GM12873 (cell line): Measurements from ENCODE around the gene DDIT4.

ENCODE experiments used
- TF ChIP-seq, protein P1 (sequence below): IDR thresholded peaks from 2 replicates; pipeline ENCODE4 v1.5.1; 2012; ENCODE audit warnings: low read depth, mild to moderate bottlenecking, moderate library complexity, low read length, control low read depth; ENCODE audit not compliant: insufficient read depth; ENCODE audit errors: missing control alignments

DDIT4 gene

DNA sequence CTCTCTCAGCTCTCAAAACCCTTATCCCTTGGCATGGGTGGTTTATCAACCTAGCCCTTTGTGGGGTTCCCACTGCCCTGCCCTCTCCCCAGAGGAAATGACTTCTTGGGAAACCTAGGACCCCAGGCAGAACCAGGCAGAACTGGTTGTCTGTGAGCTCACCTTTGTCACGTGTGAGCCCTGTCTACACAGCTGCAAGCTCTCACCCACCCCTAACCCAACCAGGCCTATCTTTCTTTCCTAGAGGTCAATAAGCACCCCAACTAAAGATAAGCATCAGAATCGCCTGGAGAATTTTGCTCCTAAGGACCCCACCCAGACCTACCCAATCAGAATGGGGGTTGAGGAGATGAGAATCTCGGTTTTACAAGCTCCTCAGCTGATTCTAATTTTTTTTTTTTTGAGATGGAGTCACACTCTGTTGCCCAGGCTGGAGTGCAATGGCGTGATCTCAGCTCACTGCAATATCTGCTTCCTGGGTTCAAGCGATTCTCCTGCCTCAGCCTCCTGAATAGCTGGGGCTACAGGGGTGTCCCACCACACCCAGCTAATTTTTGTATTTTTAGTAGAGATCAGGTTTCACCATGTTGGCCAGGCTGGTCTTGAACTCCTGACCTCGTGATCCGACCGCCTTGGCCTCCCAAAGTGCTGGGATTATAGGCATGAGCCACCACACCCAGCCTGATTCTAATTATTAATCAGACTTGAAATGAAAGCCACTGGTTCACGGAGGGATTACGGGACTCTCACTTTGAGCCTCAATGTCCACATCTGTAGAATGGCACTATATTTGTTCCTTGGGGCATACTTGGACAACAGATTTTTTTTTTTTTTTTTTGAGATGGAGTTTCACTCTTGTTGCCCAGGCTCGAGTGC lies 7.5 kb upstream of the DDIT4 start:
- TF ChIP-seq, protein P1, sequence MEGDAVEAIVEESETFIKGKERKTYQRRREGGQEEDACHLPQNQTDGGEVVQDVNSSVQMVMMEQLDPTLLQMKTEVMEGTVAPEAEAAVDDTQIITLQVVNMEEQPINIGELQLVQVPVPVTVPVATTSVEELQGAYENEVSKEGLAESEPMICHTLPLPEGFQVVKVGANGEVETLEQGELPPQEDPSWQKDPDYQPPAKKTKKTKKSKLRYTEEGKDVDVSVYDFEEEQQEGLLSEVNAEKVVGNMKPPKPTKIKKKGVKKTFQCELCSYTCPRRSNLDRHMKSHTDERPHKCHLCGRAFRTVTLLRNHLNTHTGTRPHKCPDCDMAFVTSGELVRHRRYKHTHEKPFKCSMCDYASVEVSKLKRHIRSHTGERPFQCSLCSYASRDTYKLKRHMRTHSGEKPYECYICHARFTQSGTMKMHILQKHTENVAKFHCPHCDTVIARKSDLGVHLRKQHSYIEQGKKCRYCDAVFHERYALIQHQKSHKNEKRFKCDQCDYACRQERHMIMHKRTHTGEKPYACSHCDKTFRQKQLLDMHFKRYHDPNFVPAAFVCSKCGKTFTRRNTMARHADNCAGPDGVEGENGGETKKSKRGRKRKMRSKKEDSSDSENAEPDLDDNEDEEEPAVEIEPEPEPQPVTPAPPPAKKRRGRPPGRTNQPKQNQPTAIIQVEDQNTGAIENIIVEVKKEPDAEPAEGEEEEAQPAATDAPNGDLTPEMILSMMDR, result no peak

DNA sequence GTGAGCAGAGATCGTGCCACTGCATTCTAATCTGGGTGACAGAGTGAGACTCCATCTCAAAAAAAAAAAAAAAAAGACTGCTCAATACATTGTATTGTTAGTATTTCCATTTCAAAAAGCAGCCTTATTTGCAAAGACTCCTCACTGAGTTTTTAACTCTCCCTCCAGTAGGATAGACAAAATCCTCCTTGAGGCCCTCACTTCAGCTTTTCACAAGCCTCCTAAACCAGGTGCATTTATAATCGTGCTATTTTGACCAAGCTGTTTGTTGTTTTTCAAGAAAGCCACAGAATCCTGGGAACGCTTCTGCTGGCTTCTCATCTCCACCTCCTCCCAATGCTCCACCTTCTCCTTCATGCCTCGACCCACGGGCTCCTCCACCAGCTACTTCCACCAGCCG lies 6.3 kb upstream of the DDIT4 start:
- TF ChIP-seq, protein P1, result no peak

DNA sequence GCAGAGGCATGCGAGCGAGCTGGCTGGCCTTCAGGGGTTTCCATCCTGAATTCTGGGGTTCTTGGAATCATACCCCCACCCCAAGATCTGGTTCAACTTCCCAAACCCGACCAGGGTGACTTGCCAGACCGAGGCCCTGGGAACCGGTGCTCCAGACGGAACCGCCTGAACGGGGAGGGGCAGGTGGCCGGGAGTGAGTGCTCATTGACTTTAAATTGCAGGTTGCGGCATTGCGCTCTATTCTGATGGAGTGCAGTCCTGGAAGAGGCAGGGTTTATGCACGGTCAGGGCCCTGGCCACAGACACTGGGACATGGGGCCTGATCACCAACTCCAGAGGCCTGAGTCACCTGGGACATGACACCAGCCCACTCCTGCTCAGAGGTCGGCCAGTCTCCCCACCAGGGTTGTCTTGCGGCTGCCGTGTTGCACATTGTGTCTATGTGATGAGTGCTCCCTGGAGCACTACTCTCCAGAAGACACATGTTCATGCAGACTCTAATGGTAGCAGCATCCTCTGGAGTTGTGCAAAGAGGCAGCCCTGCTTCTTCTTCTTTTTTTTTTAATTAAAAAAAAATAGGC lies 5.8 kb upstream of the DDIT4 start:
- TF ChIP-seq, protein P1, result no peak

DNA sequence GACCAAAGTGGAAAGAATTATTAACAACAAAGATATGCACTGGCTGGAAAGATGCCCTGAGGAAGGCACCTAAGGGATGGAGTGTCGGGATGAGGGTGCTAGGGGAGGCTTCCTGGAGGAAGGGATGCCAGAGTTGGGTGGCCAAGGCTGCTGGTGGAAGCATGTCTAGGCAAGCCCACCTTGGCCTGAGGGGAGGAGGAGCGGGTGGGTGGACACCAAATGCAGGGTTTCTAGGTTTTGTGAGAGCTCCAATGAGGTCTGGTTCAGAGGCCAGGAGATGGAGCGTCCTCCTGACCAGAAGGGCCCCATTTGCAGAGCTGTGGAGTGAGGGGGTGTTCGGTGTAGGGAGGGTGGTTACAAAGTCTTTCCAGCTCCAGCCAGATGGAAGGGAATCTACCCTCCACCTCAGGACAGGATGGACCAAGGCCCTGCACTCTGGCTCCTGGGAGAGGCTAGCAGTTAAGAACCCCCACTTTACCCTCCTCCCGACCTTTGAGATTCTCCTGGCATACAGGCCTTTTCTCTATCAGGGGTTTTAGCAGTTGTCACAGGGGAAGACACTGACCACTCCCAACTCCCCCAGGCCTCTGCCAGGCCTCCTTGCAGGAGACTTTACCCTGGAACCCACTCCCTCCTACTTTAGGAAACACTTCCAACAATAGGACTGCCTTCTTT lies 3.0 kb upstream of the DDIT4 start:
- TF ChIP-seq, protein P1, result no peak

DNA sequence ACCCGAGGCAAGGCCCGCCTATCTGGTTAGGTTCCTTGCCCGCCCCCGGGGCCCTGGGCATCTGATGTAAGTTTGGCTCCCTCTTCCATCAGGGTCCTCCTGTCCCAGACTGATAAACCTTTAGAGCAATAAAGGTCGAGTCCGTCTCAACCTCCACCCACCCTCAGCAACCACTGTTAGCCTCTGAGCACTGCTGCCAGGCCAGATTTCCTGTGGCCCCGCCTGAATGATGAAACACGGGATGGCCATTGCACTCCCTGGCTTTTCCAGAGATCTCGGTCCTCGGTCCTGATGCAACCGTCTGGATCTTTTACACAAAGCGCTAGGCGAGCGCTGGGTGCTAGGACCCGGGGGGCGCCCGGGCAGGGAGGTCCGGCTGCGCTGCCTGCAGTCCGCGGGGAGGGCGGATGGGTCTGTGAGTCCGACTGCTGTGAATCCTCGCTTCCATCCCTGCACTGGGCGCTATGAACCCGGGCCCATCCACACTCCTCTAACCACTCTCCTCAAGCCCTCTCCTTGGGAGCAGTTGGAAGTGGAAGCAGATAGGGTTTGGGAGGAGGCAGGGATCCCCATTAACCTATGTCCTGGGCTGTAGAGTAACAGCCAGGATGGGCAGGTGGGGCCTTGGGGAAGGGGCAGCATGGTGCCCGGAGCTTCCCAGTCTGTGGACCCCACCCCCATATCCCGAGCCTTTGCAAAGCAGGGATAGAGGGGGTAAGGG lies 875 bp upstream of the DDIT4 start:
- TF ChIP-seq, protein P1, result no peak

DNA sequence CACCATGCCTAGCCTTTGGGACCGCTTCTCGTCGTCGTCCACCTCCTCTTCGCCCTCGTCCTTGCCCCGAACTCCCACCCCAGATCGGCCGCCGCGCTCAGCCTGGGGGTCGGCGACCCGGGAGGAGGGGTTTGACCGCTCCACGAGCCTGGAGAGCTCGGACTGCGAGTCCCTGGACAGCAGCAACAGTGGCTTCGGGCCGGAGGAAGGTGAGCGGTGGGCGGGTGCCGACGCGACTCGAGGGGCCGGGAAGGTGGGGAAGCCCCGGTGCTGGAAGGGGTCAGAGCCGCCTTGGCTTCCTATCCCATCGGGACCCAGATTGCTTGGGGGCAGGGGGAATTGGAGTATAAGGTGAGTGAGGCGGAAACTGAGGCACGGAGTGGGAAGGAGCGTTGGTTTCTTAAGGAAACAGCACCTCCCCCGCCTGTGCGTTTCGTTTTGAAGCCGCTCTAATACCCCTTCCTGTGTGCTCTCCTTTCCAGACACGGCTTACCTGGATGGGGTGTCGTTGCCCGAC lies 547 bp downstream of the DDIT4 start:
- TF ChIP-seq, protein P1, result no peak
